VCaP (cell line): ENCODE results near the gene NUBPL.
"Not testable (repeated sequence)": the region's sequence is repeated elsewhere in the genome, so short reads cannot be mapped to it uniquely, and the experiment has no call there.

Experiments
- H3K27ac ChIP-seq: fragments of 450-650 bp; 2 replicates; pipeline ENCODE4 v1.5.1; 2017
- CTCF ChIP-seq: fragments of 450-650 bp; conservative IDR thresholded peaks from 2 replicates; pipeline ENCODE4 v1.5.1; 2017; ENCODE audit warnings: mild to moderate bottlenecking, moderate library complexity

The NUBPL gene

GRCh38 chr14:31867570-31867969, 306.4 kb downstream of the NUBPL start:
- TF ChIP-seq CTCF, result no peak

GRCh38 chr14:31868096-31868495, 306.9 kb downstream of the NUBPL start:
- H3K27ac ChIP-seq, result not testable (repeated sequence)

More at GRCh38 chr14:31867570-31867969, 306.4 kb downstream of the NUBPL start:
- no peak overlapping the region for H3K27ac ChIP-seq

- no peak for TF ChIP-seq CTCF
- H3K27ac ChIP-seq, result no peak overlapping the region
Observed at GRCh38 chr14:31876741-31877140, 315.5 kb downstream of the NUBPL start.

GRCh38 chr14:31877255-31877798, 316.1 kb downstream of the NUBPL start:
- no peak overlapping the region for H3K27ac ChIP-seq

GRCh38 chr14:31879661-31880348, 318.6 kb downstream of the NUBPL start:
- H3K27ac ChIP-seq, result no peak overlapping the region
- TF ChIP-seq CTCF, result no peak

More at GRCh38 chr14:31877255-31877798, 316.1 kb downstream of the NUBPL start:
- no peak for TF ChIP-seq CTCF

- TF ChIP-seq CTCF, result no peak
- no peak overlapping the region for H3K27ac ChIP-seq
Observed at GRCh38 chr14:31880935-31881334, 319.7 kb downstream of the NUBPL start.

GRCh38 chr14:31881531-31882310, 320.5 kb downstream of the NUBPL start:
- no peak overlapping the region for H3K27ac ChIP-seq
- TF ChIP-seq CTCF, result no peak
